Suprapubic skin (tissue), 4 donors: ENCODE measurements around the gene PIK3IP1.

Source experiments
- EP300 ChIP-seq: sonication (generic); formaldehyde crosslinking; IDR thresholded peaks from one replicate; pipeline ENCODE4 v1.6.1; 2017; ENCODE audit warnings: antibody characterized with exemption
- POLR2AphosphoS5 ChIP-seq, 3 donors: sonication (generic); formaldehyde crosslinking; IDR thresholded peaks; one replicate each; pipeline ENCODE4 v1.6.1; 2017; ENCODE audit warnings: antibody characterized with exemption in 3 of 3
- TF ChIP-seq, protein P1 (sequence below), 2 donors: fragments of 200-600 bp in 1 of 2; fragments of 450-650 bp in 1 of 2; sonication (generic) in 1 of 2; IDR thresholded peaks; one replicate each; pipeline ENCODE4 v1.5.1; 2016 to 2019; ENCODE audit warnings: antibody characterized with exemption in 2 of 2, mild to moderate bottlenecking in 1 of 2, moderate library complexity in 1 of 2

GRCh38 chr22:31290494-31291471 lies 1.5 kb downstream of the PIK3IP1 start:
- TF ChIP-seq, protein P1, sequence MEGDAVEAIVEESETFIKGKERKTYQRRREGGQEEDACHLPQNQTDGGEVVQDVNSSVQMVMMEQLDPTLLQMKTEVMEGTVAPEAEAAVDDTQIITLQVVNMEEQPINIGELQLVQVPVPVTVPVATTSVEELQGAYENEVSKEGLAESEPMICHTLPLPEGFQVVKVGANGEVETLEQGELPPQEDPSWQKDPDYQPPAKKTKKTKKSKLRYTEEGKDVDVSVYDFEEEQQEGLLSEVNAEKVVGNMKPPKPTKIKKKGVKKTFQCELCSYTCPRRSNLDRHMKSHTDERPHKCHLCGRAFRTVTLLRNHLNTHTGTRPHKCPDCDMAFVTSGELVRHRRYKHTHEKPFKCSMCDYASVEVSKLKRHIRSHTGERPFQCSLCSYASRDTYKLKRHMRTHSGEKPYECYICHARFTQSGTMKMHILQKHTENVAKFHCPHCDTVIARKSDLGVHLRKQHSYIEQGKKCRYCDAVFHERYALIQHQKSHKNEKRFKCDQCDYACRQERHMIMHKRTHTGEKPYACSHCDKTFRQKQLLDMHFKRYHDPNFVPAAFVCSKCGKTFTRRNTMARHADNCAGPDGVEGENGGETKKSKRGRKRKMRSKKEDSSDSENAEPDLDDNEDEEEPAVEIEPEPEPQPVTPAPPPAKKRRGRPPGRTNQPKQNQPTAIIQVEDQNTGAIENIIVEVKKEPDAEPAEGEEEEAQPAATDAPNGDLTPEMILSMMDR (IDR thresholded peaks at IDR 0.05), result no peak
- TF ChIP-seq POLR2AphosphoS5 (IDR thresholded peaks at IDR 0.05), result peak; percentile 10 to 92 (median 80)
- TF ChIP-seq EP300, result no peak
